Fibroblast of pulmonary artery (primary cell): Measurements from ENCODE around the gene CFAP99.

Experiments used
- DNase-seq: peaks from one replicate; pipeline ENCODE4 v3.0.0-alpha.2; 2010; ENCODE audit warnings: low read depth
- H3K4me3 ChIP-seq: replicated peaks from 2 replicates; pipeline ENCODE4 v1.5.1; 2011; ENCODE audit warnings: low read depth, mild to moderate bottlenecking, control low read depth, low read length, moderate library complexity
- TF ChIP-seq, protein P1 (sequence below): IDR thresholded peaks from 2 replicates; pipeline ENCODE4 v1.5.1; 2011; ENCODE audit warnings: mild to moderate bottlenecking, control low read depth, low read length, inconsistent platforms; ENCODE audit errors: missing control alignments

The CFAP99 gene

DNA sequence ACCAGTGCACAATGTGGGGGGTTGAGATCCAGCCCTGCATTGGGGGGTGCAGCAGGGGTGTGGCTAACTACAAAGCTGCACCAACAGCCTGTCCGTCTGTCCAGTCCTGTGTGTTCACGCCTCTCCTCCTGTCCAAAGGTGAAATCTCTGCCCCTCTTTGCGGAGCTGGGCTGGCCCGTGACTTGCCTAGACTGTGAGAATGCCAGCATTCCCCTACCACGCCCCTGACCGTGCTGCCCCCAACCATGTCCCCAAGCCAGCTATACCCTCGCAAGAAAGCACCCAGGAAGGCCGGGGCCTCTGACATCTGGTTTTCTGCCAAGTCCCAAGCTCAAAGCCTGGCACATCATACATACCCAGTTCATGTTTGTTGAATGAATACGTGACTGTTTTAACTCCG lies 19.5 kb upstream of the CFAP99 start:
- no peak overlapping the region for H3K4me3 ChIP-seq
- TF ChIP-seq, protein P1, sequence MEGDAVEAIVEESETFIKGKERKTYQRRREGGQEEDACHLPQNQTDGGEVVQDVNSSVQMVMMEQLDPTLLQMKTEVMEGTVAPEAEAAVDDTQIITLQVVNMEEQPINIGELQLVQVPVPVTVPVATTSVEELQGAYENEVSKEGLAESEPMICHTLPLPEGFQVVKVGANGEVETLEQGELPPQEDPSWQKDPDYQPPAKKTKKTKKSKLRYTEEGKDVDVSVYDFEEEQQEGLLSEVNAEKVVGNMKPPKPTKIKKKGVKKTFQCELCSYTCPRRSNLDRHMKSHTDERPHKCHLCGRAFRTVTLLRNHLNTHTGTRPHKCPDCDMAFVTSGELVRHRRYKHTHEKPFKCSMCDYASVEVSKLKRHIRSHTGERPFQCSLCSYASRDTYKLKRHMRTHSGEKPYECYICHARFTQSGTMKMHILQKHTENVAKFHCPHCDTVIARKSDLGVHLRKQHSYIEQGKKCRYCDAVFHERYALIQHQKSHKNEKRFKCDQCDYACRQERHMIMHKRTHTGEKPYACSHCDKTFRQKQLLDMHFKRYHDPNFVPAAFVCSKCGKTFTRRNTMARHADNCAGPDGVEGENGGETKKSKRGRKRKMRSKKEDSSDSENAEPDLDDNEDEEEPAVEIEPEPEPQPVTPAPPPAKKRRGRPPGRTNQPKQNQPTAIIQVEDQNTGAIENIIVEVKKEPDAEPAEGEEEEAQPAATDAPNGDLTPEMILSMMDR = no peak
- no peak for DNase-seq

DNA sequence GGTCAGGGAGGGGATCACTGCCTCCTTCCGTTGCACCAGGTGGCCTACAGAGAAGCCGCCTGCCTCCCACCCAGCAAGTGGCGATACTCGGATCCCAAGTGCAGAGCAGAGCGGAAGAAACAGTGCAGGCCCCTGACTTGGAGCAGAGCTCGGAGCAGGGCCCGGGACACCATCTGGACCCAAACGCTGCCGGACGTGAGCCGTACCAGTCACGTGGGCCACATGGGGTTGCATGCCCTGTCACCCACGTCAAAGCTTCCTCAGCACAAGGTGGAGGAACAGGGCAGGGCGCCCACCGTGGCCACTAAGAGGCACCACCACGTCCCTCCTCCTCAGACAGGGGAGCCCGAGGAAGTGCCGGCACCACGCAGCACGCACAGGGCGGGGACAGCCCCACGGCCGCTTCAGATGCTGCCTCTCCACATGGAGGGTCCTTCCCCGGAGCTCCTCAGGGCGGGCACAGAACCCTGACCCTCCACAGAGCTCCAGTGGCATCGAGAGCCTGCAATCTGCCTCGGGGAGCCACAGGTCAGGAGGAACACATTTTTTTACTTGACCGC lies 19.0 kb upstream of the CFAP99 start:
- H3K4me3 ChIP-seq = no peak overlapping the region
- DNase-seq = no peak
- TF ChIP-seq, protein P1 = no peak

DNA sequence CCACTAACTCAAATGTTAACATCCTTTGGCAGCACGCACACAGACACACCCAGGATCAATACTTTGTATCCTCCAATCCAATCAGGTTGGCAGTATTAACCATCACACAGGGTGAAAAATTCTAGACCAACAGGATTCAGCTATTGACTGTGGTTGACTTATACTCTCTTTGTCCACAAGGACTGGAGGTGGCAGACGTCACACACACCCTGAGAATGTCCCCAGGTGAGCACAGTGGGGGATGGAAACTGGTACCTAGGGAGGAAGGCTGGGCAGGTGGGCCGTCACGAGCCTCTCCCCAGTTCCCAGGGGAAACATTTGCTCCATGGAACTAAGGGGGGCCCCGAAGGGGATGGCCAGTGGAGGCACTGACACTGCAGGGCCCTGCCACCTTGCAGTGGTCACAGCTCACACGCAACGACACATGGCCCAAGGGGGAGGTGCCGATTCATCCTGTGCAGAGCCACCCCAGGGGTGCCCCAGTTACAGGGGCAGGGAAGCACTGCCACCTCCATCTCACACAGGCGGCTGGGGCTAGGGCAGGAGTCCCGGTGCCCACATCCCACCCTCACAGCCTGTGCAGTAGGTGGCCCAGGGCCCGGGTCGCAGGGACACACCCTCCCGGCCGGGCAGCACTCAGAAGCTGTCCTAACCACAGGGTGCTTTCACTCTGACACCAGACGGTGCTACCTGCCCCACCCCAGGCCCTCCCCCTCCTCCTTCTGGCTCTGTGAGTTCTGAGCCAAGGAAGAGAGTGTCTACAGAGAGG lies 17.7 kb upstream of the CFAP99 start:
- DNase-seq = no peak
- H3K4me3 ChIP-seq = no peak overlapping the region
- TF ChIP-seq, protein P1 = no peak

DNA sequence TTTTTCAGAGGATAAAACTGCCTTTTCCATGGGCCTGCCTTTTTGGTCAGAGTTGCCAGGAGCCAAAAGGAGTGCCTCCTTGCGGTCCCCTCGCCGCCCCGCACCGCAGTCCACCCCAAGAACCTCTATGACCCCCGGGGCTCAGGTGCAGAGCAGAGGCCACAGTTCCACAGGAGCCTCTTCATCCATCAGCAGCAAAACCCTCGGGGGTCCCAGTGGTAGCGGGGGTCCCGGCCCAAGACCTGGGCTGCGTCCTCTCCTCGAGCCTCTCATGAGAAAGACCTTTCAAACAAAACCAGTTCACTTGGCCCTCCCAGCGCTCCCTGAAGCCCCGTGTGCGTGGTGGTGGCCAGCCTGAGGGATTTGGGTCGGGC lies 17.2 kb upstream of the CFAP99 start:
- H3K4me3 ChIP-seq = no peak overlapping the region
- DNase-seq = no peak
- TF ChIP-seq, protein P1 = no peak

DNA sequence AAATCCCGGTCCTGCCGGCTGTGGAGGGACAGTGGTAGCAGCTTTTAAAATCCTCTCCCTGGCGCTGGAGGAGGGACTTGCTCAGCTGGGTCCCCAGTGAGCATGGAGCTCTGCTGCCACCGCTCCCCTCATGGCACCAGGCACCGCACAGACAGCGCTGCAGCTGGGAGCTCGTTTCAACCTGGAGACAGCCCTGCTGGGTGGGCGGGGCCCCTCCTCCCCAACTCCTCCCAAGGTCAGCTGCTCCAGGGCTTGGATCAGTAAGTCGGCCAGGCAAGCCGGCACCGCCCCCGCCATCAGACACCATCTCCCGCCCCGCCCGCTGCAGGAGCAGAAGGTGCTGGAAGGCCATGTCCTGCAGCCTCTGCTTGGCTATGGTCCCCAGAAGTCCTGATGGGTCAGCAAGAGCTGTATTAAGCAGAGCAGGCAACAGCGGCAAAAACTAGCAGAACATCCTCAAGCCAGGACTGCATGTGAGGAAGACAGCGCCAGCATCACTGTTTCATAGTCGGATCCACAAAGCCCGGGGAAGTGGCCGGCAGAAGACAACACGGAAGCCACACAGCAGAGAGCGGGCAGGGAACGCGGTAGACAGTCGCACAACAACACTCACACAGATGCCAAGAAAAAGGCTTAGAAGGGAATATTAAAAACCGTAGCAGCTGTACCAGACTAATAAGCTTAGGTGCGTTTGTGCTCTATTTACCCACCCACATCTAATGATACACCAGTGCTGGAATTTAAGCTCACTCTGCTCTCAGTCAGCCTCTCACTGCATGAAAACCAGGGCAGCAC lies 16.5 kb upstream of the CFAP99 start:
- peak overlapping the region; percentile 37 for H3K4me3 ChIP-seq
- TF ChIP-seq, protein P1 = no peak
- DNase-seq = peak; percentile 55

DNA sequence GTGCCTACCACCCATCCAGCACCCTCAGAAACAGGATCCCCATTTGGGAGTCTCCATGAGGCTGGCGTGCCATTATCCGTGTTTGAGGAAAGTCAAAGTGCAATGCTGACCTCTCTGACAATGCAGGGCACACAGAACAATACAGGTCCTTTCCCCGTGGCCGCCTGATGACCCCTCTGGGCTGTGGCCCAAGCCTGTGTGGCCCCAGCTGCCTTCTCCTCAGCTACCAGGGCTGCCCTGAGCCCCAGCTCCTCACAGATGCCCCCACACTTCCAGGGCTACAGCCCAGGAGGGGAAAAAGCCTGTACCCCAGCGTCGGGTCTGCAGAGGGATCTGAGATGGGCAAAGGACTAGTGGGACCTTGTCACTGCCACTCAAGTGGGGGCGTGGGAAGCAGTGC lies 15.8 kb upstream of the CFAP99 start:
- no peak overlapping the region for H3K4me3 ChIP-seq
- TF ChIP-seq, protein P1 = no peak
- no peak for DNase-seq
